Suprapubic skin (tissue), 4 donors: ENCODE measurements around the gene LRFN4.

Experiments used
- POLR2A ChIP-seq, 2 donors: fragments of 450-650 bp; IDR thresholded peaks; one replicate each; pipeline ENCODE4 v1.6.1; 2017; ENCODE audit warnings: antibody characterized with exemption in 2 of 2, mild to moderate bottlenecking in 2 of 2, moderate library complexity in 2 of 2
- POLR2AphosphoS5 ChIP-seq, 3 donors: sonication (generic); formaldehyde crosslinking; IDR thresholded peaks; one replicate each; pipeline ENCODE4 v1.6.1; 2017; ENCODE audit warnings: antibody characterized with exemption in 3 of 3
- TF ChIP-seq, protein P1 (sequence below), 2 donors: fragments of 200-600 bp in 1 of 2; fragments of 450-650 bp in 1 of 2; sonication (generic) in 1 of 2; IDR thresholded peaks; one replicate each; pipeline ENCODE4 v1.5.1; 2016 to 2019; ENCODE audit warnings: antibody characterized with exemption in 2 of 2, mild to moderate bottlenecking in 1 of 2, moderate library complexity in 1 of 2

DNA sequence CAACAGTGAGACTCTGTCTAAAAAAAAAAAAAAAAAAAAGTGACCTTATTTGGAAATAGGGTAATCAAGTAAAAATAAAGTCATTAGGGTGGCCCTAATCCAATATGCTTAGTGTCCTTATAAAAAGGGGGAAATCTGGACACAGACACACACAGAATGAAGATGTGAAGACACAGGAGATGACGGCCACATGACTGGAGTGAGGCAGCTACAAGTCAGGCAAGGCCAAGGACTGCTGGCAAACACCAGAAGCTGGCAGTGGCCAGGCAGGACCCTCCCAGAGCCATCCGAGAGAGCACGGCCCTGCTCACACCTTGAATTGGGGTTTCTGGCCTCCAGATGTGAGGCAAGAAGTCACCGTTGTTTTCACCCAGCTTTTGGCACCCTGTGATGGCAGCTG, 28.6 kb downstream of the LRFN4 start:
- TF ChIP-seq, protein P1, sequence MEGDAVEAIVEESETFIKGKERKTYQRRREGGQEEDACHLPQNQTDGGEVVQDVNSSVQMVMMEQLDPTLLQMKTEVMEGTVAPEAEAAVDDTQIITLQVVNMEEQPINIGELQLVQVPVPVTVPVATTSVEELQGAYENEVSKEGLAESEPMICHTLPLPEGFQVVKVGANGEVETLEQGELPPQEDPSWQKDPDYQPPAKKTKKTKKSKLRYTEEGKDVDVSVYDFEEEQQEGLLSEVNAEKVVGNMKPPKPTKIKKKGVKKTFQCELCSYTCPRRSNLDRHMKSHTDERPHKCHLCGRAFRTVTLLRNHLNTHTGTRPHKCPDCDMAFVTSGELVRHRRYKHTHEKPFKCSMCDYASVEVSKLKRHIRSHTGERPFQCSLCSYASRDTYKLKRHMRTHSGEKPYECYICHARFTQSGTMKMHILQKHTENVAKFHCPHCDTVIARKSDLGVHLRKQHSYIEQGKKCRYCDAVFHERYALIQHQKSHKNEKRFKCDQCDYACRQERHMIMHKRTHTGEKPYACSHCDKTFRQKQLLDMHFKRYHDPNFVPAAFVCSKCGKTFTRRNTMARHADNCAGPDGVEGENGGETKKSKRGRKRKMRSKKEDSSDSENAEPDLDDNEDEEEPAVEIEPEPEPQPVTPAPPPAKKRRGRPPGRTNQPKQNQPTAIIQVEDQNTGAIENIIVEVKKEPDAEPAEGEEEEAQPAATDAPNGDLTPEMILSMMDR (IDR thresholded peaks at IDR 0.05), result no peak
- TF ChIP-seq POLR2A (IDR thresholded peaks at IDR 0.05) (no peak), POLR2AphosphoS5 (IDR thresholded peaks at IDR 0.05) (no peak)
